NCI-H446 (cell line): ENCODE measurements around the gene RAE1.
"Not testable (repeated sequence)": the region's sequence is repeated elsewhere in the genome, so short reads cannot be mapped to it uniquely, and the experiment has no call there.

Experiments used
- DNase-seq, 2 experiments: peaks; one replicate each; lab custom pipeline; 2025; lab: John Stamatoyannopoulos, UW

The RAE1 gene

DNA sequence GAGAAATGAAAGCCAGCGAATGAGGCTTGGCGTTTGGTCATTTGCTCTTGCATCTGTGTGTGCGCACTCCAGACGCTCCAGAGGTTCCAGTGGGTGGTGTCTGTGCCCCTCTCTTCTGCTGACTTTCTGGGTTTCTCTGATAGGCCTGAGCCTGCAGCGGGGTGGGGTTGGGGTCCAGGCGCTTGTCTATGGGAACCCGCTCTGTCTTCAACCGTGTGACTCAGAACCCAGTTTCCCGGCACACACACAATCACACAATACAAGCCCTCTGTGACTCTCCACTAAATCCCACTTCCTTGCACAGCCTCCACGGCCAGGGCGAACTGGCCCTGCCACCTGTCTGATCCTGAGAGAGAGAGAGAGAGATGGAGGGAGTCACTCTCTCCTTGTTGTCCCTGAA lies 64.7 kb downstream of the RAE1 start:
- DNase-seq: no peak

DNA sequence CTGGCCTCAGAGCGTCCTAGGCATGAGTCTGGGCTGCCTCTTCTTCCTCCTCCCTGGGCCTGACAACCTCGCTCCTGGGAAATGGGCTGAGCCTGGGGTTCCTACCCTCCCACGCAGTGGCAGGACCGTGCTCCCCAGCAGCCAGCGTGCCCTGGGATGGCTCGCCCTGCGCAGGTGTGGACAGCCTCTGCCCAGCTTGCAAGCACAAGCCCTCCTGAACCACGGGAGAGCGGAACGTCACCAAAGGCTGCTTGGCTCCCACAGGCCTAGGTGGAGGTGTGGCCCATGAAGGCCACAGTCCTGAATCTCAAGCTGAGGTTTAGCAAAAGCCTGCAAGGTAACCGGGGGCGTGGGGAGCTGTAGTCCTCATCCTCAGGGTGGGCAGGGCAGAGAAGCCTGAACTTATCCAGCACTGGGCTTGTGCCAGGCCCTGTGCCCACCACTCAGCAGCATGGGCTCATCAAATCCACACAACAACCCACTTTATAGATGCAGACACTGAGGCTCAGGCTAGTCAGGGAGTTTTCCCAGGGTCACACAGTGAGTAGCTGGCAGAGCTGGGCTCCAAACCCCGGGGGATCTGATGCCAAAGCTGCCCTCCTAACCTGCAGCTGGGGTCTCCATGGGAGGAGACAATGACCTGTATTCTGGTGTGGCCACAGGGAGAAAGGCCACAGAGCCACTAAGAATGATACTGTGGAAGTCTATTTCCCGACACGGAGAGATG lies 65.4 kb downstream of the RAE1 start:
- no peak for DNase-seq

DNA sequence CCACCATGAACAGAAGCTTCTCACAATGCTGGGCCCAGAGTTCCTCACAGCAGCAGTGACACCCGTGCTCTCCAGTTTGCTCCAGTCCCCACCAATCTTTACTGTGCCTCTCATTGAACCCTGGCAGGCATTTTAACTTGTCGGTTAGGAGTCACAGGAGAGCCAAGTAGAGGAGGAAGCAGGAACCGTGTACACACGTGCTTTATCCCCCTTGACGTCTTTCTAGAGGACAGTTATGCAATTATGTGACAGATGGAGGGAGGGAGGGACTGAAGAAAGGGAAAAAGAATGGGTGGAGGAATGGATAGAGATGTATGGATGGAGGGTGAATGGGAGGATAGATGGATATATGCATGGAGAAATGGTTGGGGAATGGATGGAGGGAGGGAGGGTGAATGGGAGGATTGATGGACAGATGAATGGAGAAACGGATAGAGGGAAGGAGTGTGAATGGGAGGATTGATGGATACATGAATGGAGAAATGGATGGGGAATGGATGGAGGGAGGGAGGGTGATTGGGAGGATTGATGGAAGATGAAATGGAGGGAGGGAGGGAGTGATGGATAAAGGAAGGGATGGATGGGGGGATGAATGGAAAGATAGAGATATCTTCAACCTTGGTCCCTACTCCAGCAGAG lies 66.1 kb downstream of the RAE1 start:
- DNase-seq: no peak

DNA sequence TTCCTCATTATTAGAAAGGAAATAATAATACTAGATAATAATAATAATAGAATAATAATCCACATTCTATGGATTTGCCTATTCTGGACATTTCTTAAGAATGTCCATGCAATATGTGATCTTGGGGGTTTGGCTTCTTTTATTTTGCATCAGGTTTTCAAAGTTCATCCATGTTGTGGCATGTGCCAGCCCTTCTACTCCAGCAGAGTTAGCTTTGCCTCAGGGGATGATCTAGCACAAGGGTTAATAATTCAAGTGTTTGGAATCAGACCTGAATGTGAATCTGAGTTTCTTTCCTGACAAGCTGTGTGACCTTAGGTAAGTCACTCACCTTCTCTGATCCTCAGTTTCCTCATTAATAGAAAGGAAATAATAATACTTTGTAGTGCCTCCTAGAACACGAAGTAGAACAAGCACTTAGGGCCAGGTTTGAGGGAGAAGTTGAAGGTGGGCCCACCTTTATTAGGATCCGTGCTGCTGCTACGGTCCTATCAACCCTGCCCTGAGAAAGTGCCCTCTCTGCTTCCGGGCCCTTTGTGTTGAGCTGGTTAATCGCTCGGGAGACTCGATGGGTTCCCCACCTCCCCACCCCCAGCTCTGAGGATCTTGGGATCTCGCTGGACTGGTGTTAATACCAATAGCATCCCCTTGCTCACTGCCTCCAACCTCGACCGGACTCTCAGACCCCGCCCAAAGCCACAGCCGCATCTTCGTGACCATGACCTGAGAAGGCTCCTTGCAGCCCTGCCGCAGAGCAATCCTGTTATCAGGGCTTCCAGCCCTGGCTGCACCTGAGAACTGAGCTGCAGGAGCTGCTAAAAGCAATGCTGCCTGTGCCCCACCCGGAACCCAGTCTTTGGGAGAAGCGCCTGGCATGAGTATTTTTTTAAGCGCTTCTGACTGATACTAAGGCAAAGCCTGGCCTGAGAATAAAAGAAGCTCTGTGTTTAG lies 67.0 kb downstream of the RAE1 start:
- no peak for DNase-seq

DNA sequence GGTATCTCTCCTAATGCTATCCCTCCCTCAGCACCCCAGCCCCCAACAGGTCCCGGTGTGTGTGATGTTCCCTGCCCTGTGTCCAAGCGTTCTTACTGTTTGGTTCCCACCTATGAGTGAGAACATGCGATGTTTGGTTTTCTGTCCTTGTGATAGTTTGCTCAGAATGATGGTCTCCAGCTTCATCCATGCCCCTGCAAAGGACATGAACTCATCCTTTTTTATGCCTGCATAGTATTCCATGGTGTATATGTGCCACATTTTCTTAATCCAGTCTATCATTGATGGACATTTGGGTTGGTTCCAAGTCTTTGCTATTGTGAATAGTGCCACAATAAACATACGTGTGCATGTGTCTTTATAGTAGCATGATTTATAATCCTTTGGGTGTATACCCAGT lies 68.4 kb downstream of the RAE1 start:
- DNase-seq: not testable (repeated sequence)

DNA sequence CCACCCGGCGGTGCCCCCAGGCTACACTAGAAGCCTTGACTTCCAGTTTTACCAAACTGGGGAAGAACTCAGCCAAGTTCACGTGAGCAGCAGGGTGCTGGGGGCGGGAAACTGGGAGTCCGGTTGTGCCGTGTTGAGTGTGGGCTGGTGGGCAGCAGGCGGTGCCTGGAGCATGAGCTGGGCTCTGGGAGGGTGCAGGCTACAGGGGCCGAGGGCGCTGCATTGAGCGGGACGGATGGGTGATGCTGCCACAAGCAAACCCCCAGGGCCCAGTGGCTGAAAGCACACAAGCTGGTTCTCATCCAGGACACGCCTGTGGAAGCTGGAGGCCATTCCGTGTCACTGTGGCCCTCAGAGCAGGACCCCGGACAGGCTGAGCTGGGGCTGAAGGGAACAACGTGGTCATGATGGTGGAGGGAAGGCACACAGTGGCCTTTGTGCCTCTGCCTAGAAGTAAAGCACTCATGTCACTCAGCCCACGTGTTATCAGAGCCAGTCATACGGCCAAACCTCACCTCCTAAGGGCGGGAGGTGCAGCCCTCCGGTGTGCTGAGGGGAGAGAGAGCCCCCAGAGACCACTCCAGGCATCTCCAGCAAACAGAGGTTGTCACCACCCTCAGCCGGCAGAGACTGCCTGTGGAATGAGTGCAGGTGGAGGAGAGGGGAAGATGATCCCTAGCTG lies 69.7 kb downstream of the RAE1 start:
- DNase-seq: no peak

DNA sequence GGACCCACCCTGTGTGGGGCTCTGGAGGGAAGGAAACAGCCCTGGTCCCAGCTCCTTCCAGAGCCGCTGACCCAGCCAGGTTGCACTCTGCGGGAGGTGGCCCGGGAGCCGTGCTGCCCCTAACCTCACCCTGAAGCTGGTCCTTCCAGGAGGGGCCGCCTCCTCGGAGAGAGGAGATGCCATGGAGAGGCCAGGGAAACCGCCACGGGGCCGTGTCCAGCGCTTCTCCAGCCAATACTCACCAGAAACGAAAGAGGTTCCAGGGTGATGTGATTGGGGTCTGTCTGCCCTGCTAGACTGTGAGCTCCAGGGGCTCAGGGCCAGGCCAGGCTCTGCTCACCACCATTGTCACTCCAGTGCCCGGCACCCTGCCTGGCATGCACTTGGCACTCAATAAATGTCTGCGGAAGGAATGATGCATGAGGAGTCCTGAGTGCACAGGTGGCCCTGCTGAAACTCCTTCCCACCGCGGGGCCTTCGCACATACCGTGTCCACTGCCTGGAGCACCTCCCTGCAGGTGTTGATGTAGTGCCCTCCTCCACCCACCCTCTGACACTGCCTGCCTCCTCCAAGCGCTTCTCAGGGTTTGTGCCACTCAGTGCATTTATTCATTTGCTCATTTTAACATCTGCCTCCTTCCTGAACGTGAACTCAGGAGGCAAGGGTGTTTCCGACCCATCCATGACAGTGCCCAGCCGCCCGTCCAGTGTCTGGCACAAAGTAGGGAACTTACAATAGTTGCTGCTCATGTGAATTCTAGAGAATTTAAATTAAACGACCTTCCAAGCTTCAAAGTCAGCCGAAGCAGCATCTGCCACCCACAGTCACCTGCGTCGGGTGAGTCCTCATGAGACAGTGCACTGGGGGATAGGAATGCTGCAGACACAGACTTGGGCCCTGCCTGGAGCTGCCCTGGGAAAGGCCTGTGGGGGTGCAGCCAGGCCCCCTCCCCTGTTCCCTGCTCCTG lies 70.5 kb downstream of the RAE1 start:
- no peak for DNase-seq

DNA sequence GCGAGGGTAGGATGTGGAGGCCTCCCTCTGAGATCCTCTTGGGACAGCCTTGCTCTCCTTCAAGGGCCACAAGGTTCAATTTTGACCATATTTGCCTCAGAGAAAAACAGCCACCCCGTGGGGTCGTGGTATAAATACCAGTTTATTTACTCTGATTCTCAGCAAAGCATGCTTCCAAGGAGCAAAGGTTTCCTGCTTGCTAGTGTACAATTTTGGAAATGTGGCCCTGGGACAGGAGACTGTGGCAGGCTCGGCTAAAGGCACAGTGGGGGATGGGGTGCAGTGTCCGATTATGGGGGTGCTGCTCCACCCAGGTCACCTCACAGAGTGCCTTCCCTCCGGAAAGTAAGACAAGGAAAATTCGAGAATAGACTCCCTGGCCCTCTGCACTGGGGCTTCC lies 71.2 kb downstream of the RAE1 start:
- no peak for DNase-seq

DNA sequence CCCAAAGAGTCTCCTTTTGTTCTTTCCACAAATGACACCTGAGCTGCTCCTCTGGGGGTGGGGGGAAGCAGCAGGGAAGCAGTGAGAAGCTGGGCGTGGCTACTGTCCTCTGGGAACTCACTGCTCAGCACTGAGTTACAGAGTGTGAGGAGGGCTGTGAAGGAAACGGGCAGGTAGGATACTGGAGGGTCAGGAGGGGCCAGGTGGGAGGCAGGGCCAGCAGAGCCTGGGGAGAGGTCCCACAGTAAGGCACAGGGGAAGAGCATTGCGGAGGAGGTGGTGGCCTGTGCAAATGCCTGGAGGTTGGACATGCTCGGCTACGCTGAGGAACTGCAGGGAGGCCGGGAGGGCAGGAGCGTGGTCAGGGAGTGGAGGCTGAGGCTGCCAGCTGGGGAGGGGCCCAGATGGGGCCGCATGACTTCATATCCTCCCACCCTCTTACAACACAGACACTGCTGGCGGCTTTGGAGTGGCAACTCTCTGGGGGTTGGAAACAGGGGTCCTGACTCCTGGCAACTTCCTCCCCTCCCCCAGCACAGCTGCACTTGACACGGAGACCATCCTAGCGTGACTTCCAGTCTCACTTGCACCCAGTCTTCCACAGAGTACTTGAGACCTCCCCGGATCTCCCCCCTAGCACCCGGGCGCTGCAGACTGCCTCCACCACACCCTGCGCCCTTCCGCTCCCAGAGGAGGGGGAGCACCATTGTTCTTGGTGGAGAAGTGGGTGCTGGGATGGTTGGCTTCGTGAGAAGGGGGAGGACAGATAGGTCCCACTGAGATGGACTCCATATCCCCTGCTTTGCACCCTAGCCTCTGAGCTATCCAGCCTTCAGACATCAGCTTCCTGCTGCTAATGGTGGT lies 74.3 kb downstream of the RAE1 start:
- DNase-seq: no peak

DNA sequence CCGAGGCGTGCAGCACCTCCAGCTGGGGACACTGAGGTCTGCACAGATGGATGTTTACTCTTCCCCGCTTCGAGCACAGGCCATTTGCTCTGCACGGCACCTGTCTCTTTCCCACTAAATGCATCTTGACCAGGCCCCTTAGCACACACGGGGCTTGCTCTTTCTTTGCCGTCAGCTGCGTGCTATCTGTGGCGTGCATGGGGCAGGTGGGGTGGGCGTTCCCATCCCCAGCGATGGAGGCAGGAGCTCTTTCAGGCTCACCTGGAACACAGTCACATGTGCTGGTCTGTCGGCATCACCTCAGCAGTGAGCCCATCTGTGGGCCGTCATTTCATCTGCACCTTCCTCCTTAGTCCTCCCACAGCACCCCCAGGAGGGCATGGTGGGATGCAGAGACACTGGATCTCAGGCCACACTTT lies 75.2 kb downstream of the RAE1 start:
- DNase-seq: no peak

DNA sequence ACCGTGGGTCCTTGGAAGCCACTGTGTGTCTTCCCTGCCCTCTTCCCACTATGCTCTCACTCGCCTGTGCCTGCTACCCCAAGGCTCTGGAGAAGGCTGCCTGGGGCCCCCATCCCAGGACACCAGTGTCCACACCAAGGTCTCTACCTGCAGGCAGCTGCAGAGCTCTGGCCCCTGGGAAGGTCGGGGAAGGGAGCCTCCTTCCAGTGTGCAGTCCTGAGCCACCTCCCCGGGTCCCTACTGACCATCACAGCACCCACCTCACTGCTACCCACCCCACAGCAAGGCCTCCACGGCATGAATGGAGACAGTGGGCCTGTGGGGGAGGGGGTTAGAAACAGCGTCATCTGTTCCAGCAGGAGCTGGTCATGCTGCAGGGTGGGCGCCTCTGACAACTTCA lies 75.8 kb downstream of the RAE1 start:
- no peak for DNase-seq

DNA sequence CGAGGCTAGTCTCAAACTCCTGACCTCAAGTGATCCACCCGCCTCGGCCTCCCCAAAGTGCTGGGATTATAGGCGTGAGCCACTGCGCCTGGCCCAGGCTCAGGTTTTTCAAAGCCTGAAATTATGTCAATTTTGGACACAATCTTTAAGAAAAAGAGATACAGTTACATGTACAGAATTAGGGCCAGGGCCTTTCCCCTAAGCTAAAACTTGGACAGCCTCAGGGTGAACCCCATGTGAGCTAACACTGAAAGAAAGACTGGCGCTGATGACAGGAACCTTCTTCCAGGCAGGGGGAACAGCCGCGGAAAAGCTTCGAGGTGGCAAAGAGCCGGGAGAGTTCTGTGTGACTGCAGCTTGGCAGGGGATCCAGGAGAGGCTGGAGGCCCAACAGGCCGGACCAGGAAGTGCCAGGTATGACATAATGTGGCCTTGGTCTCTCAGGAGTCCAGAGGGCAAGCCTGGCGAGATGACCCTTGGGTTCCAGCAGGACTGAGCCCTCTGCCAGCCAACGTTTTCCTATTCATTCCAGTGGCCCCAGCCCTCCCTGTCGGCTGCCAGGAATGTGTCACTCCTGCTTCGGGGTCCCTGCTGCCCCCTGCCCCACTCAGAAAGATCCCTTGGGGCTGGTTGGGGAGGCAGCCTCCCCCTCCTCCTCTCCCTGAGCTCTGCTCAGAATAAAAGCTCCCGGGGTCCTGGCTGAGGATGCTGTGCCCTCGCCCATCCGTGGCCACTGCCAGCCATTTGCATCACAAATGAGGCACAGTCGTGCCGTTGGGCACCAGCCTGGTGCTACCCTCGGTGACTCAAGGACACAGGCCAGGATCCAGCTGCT lies 77.5 kb downstream of the RAE1 start:
- DNase-seq: no peak
